SK-N-DZ (cell line): ENCODE measurements around the gene NUAK2.
A peak's percentile ranks its signal among the peaks of the same experiment; 100 is the strongest.

ENCODE experiments used
- DNase-seq: peaks from one replicate; pipeline ENCODE4 v3.0.0-alpha.2; 2015; ENCODE audit warnings: low spot score
- small RNA-seq, 2 experiments: library from RNA; depleted of rRNA; stranded (forward); fragments of <200 nt; gene quantifications; one replicate each; pipeline ENCODE3, GENCODE V24; 2014

The NUAK2 gene

GRCh38 chr1:205257735-205258134 lies 63.8 kb downstream of the NUAK2 start:
- no peak for DNase-seq

GRCh38 chr1:205256951-205257625 lies 64.5 kb downstream of the NUAK2 start:
- no peak for DNase-seq

GRCh38 chr1:205255941-205256780 lies 65.4 kb downstream of the NUAK2 start:
- peak; percentile 79 for DNase-seq

Small RNA genes lying within 50 kb of the gene (small RNA-seq; reads per million reads assigned to genes)
- 0 to 0.31 reads per million in 2 experiments for gene SNRPGP10
